OCI-LY3 (cell line): ENCODE measurements around the gene RETREG1.

Experiments used
- CTCF ChIP-seq: fragments of 200-600, 300-600 bp; sonication (generic); IDR thresholded peaks from 2 replicates; pipeline ENCODE4 v1.5.1; 2014; ENCODE audit warnings: antibody characterized with exemption, low read length, low read depth
- EZH2phosphoT487 ChIP-seq: fragments of 200-600 bp; shearing (Covaris generic); IDR thresholded peaks from 2 replicates; pipeline ENCODE4 v1.6.1; 2018; ENCODE audit warnings: antibody characterized with exemption, mixed run types, low read depth

- TF ChIP-seq CTCF, result no peak
- no peak for TF ChIP-seq EZH2phosphoT487
Measured at GRCh38 chr5:16661713-16662112, 44.9 kb upstream of the RETREG1 start.
